Psoas muscle (tissue), 8 donors: ENCODE results near the gene KCNJ11. TPM values are rescaled to one million over a fixed set of nuclear protein-coding genes. Genes with fewer than 3 reads are reported as not detected.

Experiments used
- ATAC-seq, 4 donors: fragments of 200-7000 bp; cut with Tn5 transposase; one replicate each; pipeline ENCODE4 v1.9.1; 2020; ENCODE audit warnings: moderate library complexity in 3 of 4, mild to moderate bottlenecking in 2 of 4
- DNase-seq, 2 donors: peaks; one replicate each; pipeline ENCODE4 v3.0.0-alpha.2; 2020
- H3K27ac ChIP-seq: fragments of 200-600 bp; one replicate; pipeline ENCODE4 v1.8.0; 2022
- H3K27me3 ChIP-seq, 3 donors: fragments of 200-600 bp in 1 of 3; one replicate each; pipeline versions ENCODE4 v1.6.1 to v1.8.0; 2013 to 2022; ENCODE audit warnings: low read length in 2 of 3, mild to moderate bottlenecking in 2 of 3, moderate library complexity in 1 of 3; ENCODE audit not compliant: insufficient read depth in 3 of 3
- H3K36me3 ChIP-seq, 2 donors: fragments of 200-600 bp in 1 of 2; one replicate each; pipeline versions ENCODE4 v1.6.1 to v1.8.0; 2013 to 2022; ENCODE audit warnings: low read depth in 1 of 2, mild to moderate bottlenecking in 1 of 2, moderate library complexity in 1 of 2; ENCODE audit not compliant: insufficient read depth in 1 of 2
- H3K4me1 ChIP-seq: fragments of 200-600 bp; one replicate; pipeline ENCODE4 v1.8.0; 2022
- H3K4me3 ChIP-seq: fragments of 200-600 bp; one replicate; pipeline ENCODE4 v1.8.0; 2022; ENCODE audit warnings: mild to moderate bottlenecking
- H3K9me3 ChIP-seq: fragments of 200-600 bp; one replicate; pipeline ENCODE4 v1.8.0; 2022
- WGBS, 3 donors: extraction: QIAGEN DNeasy Blood & Tissue Kit; methylation state at CpG; one replicate each; pipeline versions ENCODE4 v1.1.6 to v1.1.7; 2013; 5-methylcytosine and 5-hydroxymethylcytosine counted together
- intact Hi-C, 2 donors: fragments of 100-400 bp; cut with DNase I; formaldehyde crosslinking; loops; one replicate each; pipeline versions ENCODE4 v1.11.0 to v1.14.2; 2022
- polyA plus RNA-seq, 3 donors: library from polyadenylated mRNA; stranded (reverse); fragments of 200-250 nt; gene quantifications; one replicate each; pipeline ENCODE4 v1.2.3, GENCODE V29; 2013
- total RNA-seq, 4 donors: library from RNA; stranded (reverse); fragmentation: NEBNext Ultra II Directional in 2 of 4; extraction: Animal tissue kit (Norgen Biotek cat#: 25700) in 2 of 4; gene quantifications; one replicate each; pipeline versions ENCODE4 v1.2.1 to v1.2.4, GENCODE V29; 2021 to 2023
- TF ChIP-seq, protein P1 (sequence below): fragments of 200-600 bp; IDR thresholded peaks from one replicate; pipeline ENCODE4 v1.8.0; 2022; ENCODE audit warnings: antibody characterized with exemption
- donor health status: healthy with polysubstance abuse.
- donor health status: DM: no; HTN: no; CAD: no; lungs with moderate emphysema.
- donor health status: Bipolar disorder and iron deficiency.
- donor health status: healthy.
- donor health status: DM: yes; HTN: yes; CAD: no.
- donor health status: DM: no; HTN: no; CAD: no.
- donor health status: DM: no; HTN: no; CAD: no.
- donor health status: DM: yes; HTN: yes; CAD: no.

The KCNJ11 gene
- total and polyA plus RNA-seq, 7 donors = 66.5 to 173 (median 88.4) TPM

DNA sequence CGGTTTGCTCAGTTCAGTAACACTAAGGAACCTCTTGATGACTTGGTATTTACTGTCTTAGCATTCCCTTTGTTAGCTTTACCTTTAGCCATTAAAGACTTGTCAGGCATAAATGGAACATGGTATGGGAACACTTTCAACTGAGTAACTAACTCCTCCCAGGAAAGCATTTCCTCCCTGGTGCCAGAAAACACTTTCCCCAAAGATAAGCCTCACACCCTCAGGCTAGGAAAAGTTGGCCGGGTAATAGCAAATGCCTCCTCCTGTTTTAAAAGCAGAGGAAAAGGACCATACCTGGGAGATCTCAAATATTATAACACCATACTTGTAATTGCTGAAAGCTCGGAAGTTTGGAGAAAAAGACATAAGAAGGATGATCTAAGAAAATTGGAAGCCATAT lies 12.0 kb downstream of the KCNJ11 start:
- WGBS, 3 donors = 77 to 88% (median 85%) methylated on average over 3 of the region's 3 CpGs

DNA sequence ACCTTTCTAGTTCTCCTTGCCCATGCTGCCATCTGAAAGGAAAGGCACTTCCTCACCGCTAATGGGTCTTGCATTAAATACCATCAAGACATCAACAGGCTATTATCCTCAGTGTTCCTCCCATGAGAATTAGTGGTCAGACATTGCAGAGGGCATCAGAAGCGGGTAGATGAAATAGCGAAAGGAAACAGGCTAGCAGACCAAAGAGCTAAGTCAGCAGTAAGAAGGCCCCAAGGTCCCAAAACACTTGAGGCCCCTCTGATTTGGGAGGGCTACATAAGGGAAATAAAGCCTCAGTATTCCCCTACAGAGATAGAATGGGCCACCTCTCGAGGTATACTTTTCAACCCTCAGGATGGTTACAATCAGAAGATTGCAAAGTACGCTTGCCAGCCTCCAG lies 12.9 kb downstream of the KCNJ11 start:
- Histone ChIP-seq H3K27me3 (no peaks in the 10 kb centered on the region), H3K4me1 (peaks cover 19% of the 10 kb centered on the region), H3K9me3 (peaks cover 23% of the 10 kb centered on the region), H3K4me3 (no peak overlapping the region), H3K36me3 (peaks cover 4 to 5% of the 10 kb centered on the region in 2 donors), H3K27ac (no peak overlapping the region)
- no peak for DNase-seq
- TF ChIP-seq, protein P1, sequence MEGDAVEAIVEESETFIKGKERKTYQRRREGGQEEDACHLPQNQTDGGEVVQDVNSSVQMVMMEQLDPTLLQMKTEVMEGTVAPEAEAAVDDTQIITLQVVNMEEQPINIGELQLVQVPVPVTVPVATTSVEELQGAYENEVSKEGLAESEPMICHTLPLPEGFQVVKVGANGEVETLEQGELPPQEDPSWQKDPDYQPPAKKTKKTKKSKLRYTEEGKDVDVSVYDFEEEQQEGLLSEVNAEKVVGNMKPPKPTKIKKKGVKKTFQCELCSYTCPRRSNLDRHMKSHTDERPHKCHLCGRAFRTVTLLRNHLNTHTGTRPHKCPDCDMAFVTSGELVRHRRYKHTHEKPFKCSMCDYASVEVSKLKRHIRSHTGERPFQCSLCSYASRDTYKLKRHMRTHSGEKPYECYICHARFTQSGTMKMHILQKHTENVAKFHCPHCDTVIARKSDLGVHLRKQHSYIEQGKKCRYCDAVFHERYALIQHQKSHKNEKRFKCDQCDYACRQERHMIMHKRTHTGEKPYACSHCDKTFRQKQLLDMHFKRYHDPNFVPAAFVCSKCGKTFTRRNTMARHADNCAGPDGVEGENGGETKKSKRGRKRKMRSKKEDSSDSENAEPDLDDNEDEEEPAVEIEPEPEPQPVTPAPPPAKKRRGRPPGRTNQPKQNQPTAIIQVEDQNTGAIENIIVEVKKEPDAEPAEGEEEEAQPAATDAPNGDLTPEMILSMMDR = no peak
- intact Hi-C loops = no loop called here
- 85 to 97% (median 89%) methylated on average over 5 of the region's 5 CpGs for WGBS, 3 donors
- no peak for ATAC-seq

More for the DNA sequence above, 12.0 kb downstream of the KCNJ11 start:
- intact Hi-C loops = no loop called here
- Histone ChIP-seq H3K36me3 (peaks cover 0 to 5% of the 10 kb centered on the region in 2 donors), H3K4me3 (no peak overlapping the region), H3K9me3 (peaks cover 13% of the 10 kb centered on the region), H3K27ac (no peak overlapping the region), H3K27me3 (no peaks in the 10 kb centered on the region), H3K4me1 (peaks cover 28% of the 10 kb centered on the region)
- ATAC-seq = no peak
- DNase-seq = no peak
- TF ChIP-seq, protein P1 = no peak

DNA sequence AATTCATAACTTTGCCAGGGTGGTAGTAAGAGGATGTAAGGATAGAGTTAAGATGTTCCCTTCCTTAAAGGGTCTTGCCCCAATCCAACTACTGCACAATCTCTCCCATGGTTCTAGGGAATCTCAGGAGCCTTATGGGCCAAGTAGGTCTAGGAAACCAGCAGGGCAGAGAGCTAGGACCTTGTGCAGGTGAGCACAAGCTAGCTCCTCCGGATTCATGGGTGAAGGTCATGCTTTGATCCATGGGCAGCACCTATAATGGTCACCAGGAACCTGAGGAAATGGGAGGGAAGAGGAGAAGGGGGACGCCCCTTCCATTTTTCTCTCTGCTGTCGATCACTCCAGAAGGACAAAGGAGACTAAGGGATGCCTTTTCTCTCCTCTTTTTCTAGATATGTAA lies 16.8 kb downstream of the KCNJ11 start:
- 47 to 68% (median 54%) methylated on average over 3 of the region's 3 CpGs for WGBS, 3 donors
- peaks cover 11 to 12% of the 10 kb centered on the region in 2 donors for H3K36me3 ChIP-seq
- intact Hi-C loops = no loop called here
- peaks cover 33% of the 10 kb centered on the region for H3K9me3 ChIP-seq
- no peak overlapping the region for H3K27ac ChIP-seq
- H3K4me1 ChIP-seq = peaks cover 20% of the 10 kb centered on the region
- no peak overlapping the region for H3K4me3 ChIP-seq
- TF ChIP-seq, protein P1 = no peak
- no peak for ATAC-seq
- H3K27me3 ChIP-seq = no peaks in the 10 kb centered on the region
- no peak for DNase-seq

DNA sequence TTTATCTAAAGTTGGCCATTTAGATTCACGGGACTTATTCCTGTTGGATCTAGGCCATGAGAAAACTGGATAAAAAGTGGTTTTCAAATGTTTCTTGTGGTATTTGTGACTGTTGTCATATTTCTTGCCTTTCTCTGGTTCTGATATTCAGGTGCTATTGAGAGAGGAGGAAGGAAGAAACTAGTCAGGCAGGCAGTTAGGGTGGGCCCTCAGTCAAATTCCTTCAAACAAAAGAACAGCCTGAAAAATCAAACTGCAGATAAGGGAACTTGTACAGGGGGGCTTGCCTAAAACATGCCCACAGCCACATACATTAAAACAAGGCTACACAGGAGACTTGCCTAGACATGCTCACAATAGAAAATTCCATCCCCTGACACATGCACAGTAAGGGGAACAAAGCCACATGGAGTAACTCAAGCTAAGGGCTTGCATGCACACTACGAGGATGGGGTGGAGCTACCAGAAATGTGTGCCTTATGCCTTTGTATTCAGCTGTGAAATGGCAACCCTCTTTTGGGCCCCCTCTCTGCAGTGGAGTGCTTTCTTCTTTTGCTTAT lies 18.7 kb downstream of the KCNJ11 start:
- DNase-seq = no peak
- Histone ChIP-seq H3K4me1 (peaks cover 11% of the 10 kb centered on the region), H3K27ac (no peak overlapping the region), H3K36me3 (peaks cover 11 to 12% of the 10 kb centered on the region in 2 donors), H3K4me3 (no peak overlapping the region), H3K27me3 (no peaks in the 10 kb centered on the region), H3K9me3 (peaks cover 33% of the 10 kb centered on the region)
- intact Hi-C loops = no loop called here
- ATAC-seq = no peak
- TF ChIP-seq, protein P1 = no peak
- WGBS, 3 donors = 85 to 93% (median 91%) methylated on average over 2 of the region's 2 CpGs

DNA sequence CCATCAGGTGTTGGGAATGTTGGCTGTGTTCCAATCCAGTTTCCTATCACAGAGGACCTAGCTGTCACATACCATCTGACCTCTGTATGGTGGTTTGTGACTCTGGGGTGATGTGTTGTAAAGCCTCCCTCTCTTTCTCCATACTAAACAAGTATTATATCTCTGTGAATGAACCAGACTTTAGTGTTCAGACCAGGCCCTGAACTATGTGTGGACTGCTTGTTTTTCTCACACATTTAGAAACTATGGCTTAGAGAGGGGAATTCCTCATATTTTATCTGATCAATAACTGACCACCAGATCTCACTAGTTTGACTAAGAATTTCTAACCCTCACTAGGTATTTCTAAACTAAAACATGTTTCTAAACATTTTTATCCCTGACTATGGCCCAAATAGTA lies 19.4 kb downstream of the KCNJ11 start:
- no peaks in the 10 kb centered on the region for H3K27me3 ChIP-seq
- ATAC-seq = no peak
- peaks cover 11 to 12% of the 10 kb centered on the region in 2 donors for H3K36me3 ChIP-seq
- H3K4me1 ChIP-seq = peaks cover 7% of the 10 kb centered on the region
- H3K27ac ChIP-seq = no peak overlapping the region
- no peak for DNase-seq
- peaks cover 33% of the 10 kb centered on the region for H3K9me3 ChIP-seq
- intact Hi-C loops = no loop called here
- no peak overlapping the region for H3K4me3 ChIP-seq
- TF ChIP-seq, protein P1 = no peak
